Endothelial cell of umbilical vein (primary cell): ENCODE results near the gene RPS2. TPM values are rescaled to one million over a fixed set of nuclear protein-coding genes. Genes with fewer than 3 reads are reported as not detected.

Experiments used
- BruUV-seq: library from RNA; stranded (reverse); fragments of 400-500 nt; replicated peaks from 2 replicates; lab custom pipeline; 2021; lab: Mats Ljungman, UMichigan
- CTCF ChIA-PET: fragments of 300-600, 350-600 bp; sonication (Branson Sonifier 250); formaldehyde crosslinking; loops from one replicate; lab custom pipeline; 2021; ENCODE audit warnings: antibody characterized with exemption, inconsistent platforms; lab: Charles Lee
- POLR2A ChIA-PET: fragments of 300-600, 350-600 bp; sonication (Branson Sonifier 250); formaldehyde crosslinking; loops from one replicate; lab custom pipeline; 2021; ENCODE audit warnings: antibody characterized with exemption, inconsistent platforms; lab: Charles Lee
- DNase-seq: peaks from one replicate; pipeline ENCODE4 v3.0.0-alpha.2; 2011; ENCODE audit warnings: low read depth, low spot score
- FAIRE-seq: peaks from 2 replicates; lab custom pipeline; 2011; peaks lifted over from hg19 to GRCh38; lab: Jason Lieb, UNC
- H2AFZ ChIP-seq: 2 replicates; pipeline ENCODE4 v1.6.0; 2012; ENCODE audit warnings: low read depth, low read length, control low read depth, inconsistent platforms
- H3K27ac ChIP-seq: 2 replicates; pipeline ENCODE4 v1.5.1; 2011; ENCODE audit warnings: low read depth, mild to moderate bottlenecking, control low read depth, low read length, moderate library complexity; ENCODE audit not compliant: insufficient read depth
- H3K27me3 ChIP-seq, 2 experiments: 2 replicates each; pipeline versions ENCODE4 v1.6.0 to v1.6.1; 2011; ENCODE audit warnings: low read length in 2 of 2, mixed read lengths in 1 of 2; ENCODE audit not compliant: control insufficient read depth in 2 of 2, insufficient read depth in 2 of 2
- H3K36me3 ChIP-seq, 2 experiments: 2 replicates in 1 of 2; 3 replicates in 1 of 2; pipeline ENCODE4 v1.5.1; 2011; ENCODE audit warnings: low read length in 2 of 2, mild to moderate bottlenecking in 1 of 2, moderate library complexity in 1 of 2; ENCODE audit not compliant: control insufficient read depth in 2 of 2, insufficient read depth in 2 of 2; ENCODE audit errors: extremely low read depth in 1 of 2
- H3K4me1 ChIP-seq: 3 replicates; pipeline ENCODE4 v1.5.1; 2011; ENCODE audit warnings: mild to moderate bottlenecking, low read length; ENCODE audit not compliant: control insufficient read depth, insufficient read depth; ENCODE audit errors: extremely low read depth
- H3K4me2 ChIP-seq: 2 replicates; pipeline ENCODE4 v1.6.1; 2011; ENCODE audit warnings: low read length, control low read depth, mixed read lengths; ENCODE audit not compliant: insufficient read depth
- H3K4me3 ChIP-seq, 3 experiments: fragments of 200-600 bp in 1 of 3; sonication (generic), shearing (Covaris generic) in 1 of 3; replicated peaks in 1 of 3; 2 replicates each; pipeline ENCODE4 v1.5.1; 2011 to 2016; ENCODE audit warnings: control low read depth in 3 of 3, low read length in 3 of 3, mild to moderate bottlenecking in 2 of 3, inconsistent platforms in 1 of 3, low read depth in 1 of 3, moderate library complexity in 1 of 3; ENCODE audit not compliant: insufficient read depth in 1 of 3
- H3K79me2 ChIP-seq: 2 replicates; pipeline ENCODE4 v1.6.0; 2012; ENCODE audit warnings: low read length, inconsistent platforms; ENCODE audit not compliant: control insufficient read depth, insufficient read depth
- H3K9ac ChIP-seq: replicated peaks from 2 replicates; pipeline ENCODE3; 2011; ENCODE audit warnings: low read length, control low read depth; ENCODE audit not compliant: insufficient read depth; ENCODE audit errors: extremely low read depth
- H3K9me1 ChIP-seq: replicated peaks from 3 replicates; pipeline ENCODE4 v1.6.0; 2011; ENCODE audit warnings: mild to moderate bottlenecking, low read length; ENCODE audit not compliant: control insufficient read depth, insufficient read depth; ENCODE audit errors: extremely low read depth
- H3K9me3 ChIP-seq: replicated peaks from 2 replicates; pipeline ENCODE4 v1.5.1; 2012; ENCODE audit warnings: low read length, inconsistent platforms; ENCODE audit not compliant: control insufficient read depth, insufficient read depth
- H4K20me1 ChIP-seq: replicated peaks from 2 replicates; pipeline ENCODE3; 2011; ENCODE audit warnings: mild to moderate bottlenecking, low read length; ENCODE audit not compliant: control insufficient read depth, insufficient read depth; ENCODE audit errors: extremely low read depth
- CTCF ChIP-seq, 2 donors: IDR thresholded peaks; 1 replicate in 1 of 2; 2 replicates in 1 of 2; pipeline ENCODE4 v1.5.1; 2011; ENCODE audit warnings: low read length in 2 of 2, mild to moderate bottlenecking in 2 of 2, moderate library complexity in 2 of 2, control low read depth in 1 of 2, inconsistent platforms in 1 of 2, low read depth in 1 of 2; ENCODE audit not compliant: insufficient read depth in 1 of 2; ENCODE audit errors: extremely low read depth in 1 of 2
- EZH2 ChIP-seq: IDR thresholded peaks from 2 replicates; pipeline ENCODE4 v1.6.1; 2012; ENCODE audit warnings: borderline replicate concordance, low read depth, mild to moderate bottlenecking, moderate library complexity, low read length, inconsistent platforms; ENCODE audit not compliant: severe bottlenecking
- GATA2 ChIP-seq: IDR thresholded peaks from 2 replicates; pipeline ENCODE4 v1.7.0; 2011; ENCODE audit warnings: low read depth, mild to moderate bottlenecking, moderate library complexity, mixed read lengths, low read length; ENCODE audit not compliant: insufficient read length, insufficient read depth
- JUN ChIP-seq: IDR thresholded peaks from 2 replicates; pipeline ENCODE4 v1.6.1; 2011; ENCODE audit warnings: borderline replicate concordance, low read depth; ENCODE audit not compliant: insufficient read length, insufficient read depth
- POLR2A ChIP-seq: IDR thresholded peaks from 2 replicates; pipeline ENCODE4 v1.6.1; 2012; ENCODE audit warnings: low read depth, mild to moderate bottlenecking, control low read depth, low read length
- POLR2AphosphoS5 ChIP-seq: IDR thresholded peaks from 2 replicates; pipeline ENCODE4 v1.6.1; 2012; ENCODE audit warnings: low read depth, mild to moderate bottlenecking, control low read depth, low read length, moderate library complexity; ENCODE audit not compliant: insufficient read depth
- dilution Hi-C: fragments of 300-500 bp; cut with MboI; formaldehyde crosslinking; loops from one replicate; pipeline ENCODE4 v1.15.0; 2019; ENCODE audit warnings: low sequenced_read_pairs; ENCODE audit not compliant: extremely low pct_ligation_motif_present
- intact Hi-C: fragments of 100-400 bp; cut with micrococcal nuclease; formaldehyde crosslinking; loops from one replicate; pipeline ENCODE4 v1.10.0; 2022
- polyA plus RNA-seq, 4 experiments: library from polyadenylated mRNA; depleted of rRNA in 3 of 4; stranded (reverse) in 3 of 4; unstranded in 1 of 4; fragments of >200 nt; gene quantifications; 2 replicates each; pipeline versions ENCODE4 v1.2.1 to v1.2.3, GENCODE V29; 2011 to 2012; ENCODE audit warnings: missing spikeins in 1 of 4
- total RNA-seq: library from RNA; stranded (reverse); gene quantifications from 2 replicates; pipeline ENCODE4 v1.2.3, GENCODE V29; 2021

RPS2 gene
- total and polyA plus RNA-seq, 2 donors (not counting 3 experiments of a cell fraction or from before 2014, with no cell fraction given): 2,793 to 9,021 TPM

- no peaks in the 10 kb centered on the region for H3K27me3 ChIP-seq
- no peak overlapping the region for H3K27ac ChIP-seq
- H3K9me1 ChIP-seq: no peaks in the 10 kb centered on the region
- DNase-seq (no peak), FAIRE-seq (no peak)
- BruUV-seq: no TSS peak
- ChIA-PET CTCF (interaction anchor here (0.5 to 0.6 kb wide), 3 partner anchors 21 to 68 kb away, joined by 3 read pairs; no protein-coding TSS in a partner anchor), POLR2A (no interaction called here)
- H3K4me2 ChIP-seq: no peak overlapping the region
- no peaks in the 10 kb centered on the region for H3K79me2 ChIP-seq
- no peaks in the 10 kb centered on the region for H3K36me3 ChIP-seq
- H3K4me3 ChIP-seq: no peak overlapping the region
- H2AFZ ChIP-seq: no peak overlapping the region
- H3K4me1 ChIP-seq: no peaks in the 10 kb centered on the region
- H4K20me1 ChIP-seq: no peaks in the 10 kb centered on the region
- no peak overlapping the region for H3K9ac ChIP-seq
- intact Hi-C loops: no loop called here
- dilution Hi-C loops: no loop called here
- H3K9me3 ChIP-seq: no peaks in the 10 kb centered on the region
- TF ChIP-seq JUN (no peak), POLR2AphosphoS5 (no peak), GATA2 (no peak), CTCF (IDR thresholded peaks at IDR 0.05; ENCODE audit: extremely low read depth in 1 of 2, insufficient read depth in 1 of 2, low read depth in 1 of 2, low read length in 2 of 2) (no peak), EZH2 (no peak), POLR2A (no peak)
Observed at GRCh38 chr16:1932050-1933028, 32.3 kb downstream of the RPS2 start.
